HG03045 (cell line): ENCODE measurements around the gene CX3CR1.

Experiments
- ATAC-seq: cut with Tn5 transposase; IDR thresholded peaks from one replicate; pipeline ENCODE4 v1.9.1; 2021; ENCODE audit warnings: mild to moderate bottlenecking, moderate library complexity; ENCODE audit not compliant: unreplicated experiment

Gene CX3CR1

DNA sequence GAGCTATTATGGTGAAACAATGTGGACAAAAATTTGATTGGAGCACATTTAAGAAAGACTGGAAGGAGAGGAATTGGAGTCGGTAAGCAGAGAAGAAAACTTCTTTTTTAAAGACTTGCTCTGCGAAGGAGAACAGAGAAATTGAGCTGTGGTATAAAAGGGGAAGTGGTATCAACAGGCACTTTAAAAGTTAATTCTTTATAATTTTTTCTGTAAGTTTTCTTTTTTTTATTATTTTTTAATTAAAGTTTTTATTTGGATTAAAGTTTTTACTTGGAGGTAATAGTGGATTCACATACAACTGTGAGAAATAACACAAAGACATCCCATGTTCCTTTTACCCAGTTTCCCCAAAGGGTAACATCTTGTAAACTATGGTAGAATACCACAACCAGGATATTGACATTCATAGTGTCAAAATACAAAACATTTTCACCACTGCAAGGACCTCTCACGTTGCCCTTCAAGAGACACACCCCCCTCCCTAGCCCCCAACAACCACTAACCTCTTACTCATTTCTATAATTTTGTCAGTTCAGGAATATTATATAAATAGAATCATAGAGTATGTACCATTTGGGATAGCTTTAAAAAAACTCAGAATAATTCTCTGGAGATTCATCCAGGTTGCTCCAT is 53.6 kb downstream of the CX3CR1 start:
- no peak for ATAC-seq

GRCh38 chr3:39224288-39224687 is 55.5 kb downstream of the CX3CR1 start:
- ATAC-seq = no peak

GRCh38 chr3:39222939-39223338 is 56.9 kb downstream of the CX3CR1 start:
- ATAC-seq = no peak

DNA sequence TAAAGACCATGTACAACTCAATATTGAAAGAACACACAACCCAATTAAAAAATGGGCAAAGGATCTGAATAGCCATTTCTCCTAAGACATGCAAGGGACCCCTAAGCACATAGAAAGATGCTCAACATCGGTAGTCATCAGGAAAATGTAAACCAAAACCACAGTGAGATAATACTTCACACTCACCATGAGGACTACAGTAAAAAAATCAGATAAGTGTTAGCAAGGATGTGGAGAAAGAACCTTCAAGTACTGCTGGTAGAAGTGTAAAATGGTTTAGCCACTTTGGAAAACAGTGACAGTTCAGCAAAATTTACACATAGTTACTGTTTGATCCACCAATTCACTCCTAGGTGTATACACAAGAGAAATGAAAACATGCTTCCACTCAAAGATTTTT is 57.4 kb downstream of the CX3CR1 start:
- no peak for ATAC-seq

GRCh38 chr3:39221141-39221530 is 58.7 kb downstream of the CX3CR1 start:
- no peak for ATAC-seq

DNA sequence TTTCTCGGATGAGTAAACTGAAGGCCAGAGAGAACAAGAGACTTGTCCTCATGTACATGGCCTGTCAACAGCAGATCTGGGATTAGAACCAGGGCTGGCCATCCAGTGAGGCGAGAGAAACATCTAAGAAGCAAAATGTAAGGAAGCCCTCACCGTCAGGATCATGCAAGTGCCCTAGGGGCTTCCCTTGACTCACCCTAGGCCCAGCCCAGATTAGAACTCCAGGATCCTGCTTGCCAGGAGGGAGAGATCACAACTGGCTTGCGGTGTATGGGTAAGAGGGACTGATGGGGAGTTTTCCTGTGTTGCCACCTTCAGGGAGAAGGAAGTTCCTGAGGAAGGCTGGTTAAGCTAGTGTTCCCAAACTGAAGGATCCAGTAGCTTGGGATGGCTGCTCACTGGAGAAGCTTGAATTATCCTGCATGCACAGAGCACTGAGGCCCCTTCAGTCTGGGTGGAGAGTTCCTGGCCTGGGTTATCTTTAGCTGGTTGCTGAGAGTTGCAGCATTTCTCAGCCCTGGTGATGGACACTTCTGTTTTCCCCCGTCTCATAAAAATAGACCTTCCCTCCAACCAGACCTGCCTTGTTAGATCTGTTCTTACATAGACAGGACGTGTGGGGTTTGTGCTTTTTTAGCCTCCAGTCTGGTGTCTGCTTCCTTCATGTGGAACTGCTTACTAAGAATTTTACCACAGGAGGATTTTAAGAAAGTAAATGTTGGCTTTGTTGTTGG is 59.3 kb downstream of the CX3CR1 start:
- ATAC-seq = no peak

DNA sequence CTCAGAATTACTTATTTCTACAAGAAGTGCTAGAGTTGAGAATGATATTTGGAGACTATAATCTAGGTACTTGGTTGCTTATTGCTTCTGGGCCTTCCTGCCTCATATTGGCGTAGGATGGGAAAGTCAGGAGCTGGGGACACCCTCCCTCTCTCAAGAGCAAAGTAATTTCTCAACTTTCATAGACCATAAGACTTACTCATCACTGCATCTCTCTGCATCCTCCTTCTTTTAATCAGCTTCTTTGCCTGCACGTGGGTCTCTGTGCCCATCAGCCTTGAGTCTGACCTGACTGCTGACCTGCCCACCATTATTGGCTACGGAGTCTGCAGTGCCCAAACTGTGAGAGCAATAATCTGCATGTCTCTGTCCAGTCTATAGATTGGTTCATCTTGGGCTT is 60.1 kb downstream of the CX3CR1 start:
- ATAC-seq = no peak

GRCh38 chr3:39216176-39216790 is 63.6 kb downstream of the CX3CR1 start:
- ATAC-seq = peak; percentile 97

DNA sequence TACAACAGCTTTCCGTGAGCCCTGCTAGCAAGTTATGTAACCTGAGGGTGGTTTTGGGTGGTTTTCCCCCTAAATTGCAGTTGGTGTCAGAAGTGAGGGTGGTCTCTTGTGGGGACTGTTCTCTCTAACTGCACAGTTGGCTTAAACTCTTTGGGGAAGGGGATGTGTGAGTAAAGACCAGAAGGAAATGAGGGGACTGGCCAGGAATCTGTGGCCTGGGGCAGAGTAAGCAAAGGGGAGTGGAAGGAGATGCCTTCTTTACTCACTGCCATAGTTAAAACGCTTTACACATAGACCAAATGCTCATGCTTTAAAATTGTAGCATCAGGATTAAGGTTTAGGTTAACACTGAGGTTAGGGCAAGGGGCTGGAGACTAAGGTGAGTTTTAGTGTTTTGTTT is 66.2 kb downstream of the CX3CR1 start:
- ATAC-seq = no peak
